ENCODE results near the gene OPCML. TPM values are rescaled to one million over a fixed set of nuclear protein-coding genes. Genes with fewer than 3 reads are reported as not detected.

The OPCML gene
- total RNA-seq, 1 experiment from 2014 or later: 0.13 TPM

- no peak for TF ChIP-seq EZH2 (IDR thresholded peaks at IDR 0.05; ENCODE audit: borderline replicate concordance, low read depth, low read length, poor library complexity, severe bottlenecking)
- peak; percentile 87 for TF ChIP-seq CTCF (conservative IDR thresholded peaks at IDR 0.05; ENCODE audit: low read depth, low read length)
- intact Hi-C loops (cut with micrococcal nuclease; ENCODE audit: unreplicated experiment): loop anchor here (1.0 to 5.0 kb wide), 2 partner anchors 688 to 701 kb away; no protein-coding TSS in a partner anchor
- H3K4me3 ChIP-seq (ENCODE audit: low read depth, low read length, poor library complexity, severe bottlenecking): no peak overlapping the region
- peaks cover 2% of the 10 kb centered on the region for H3K27me3 ChIP-seq (replicated peaks; ENCODE audit: insufficient read depth, low read depth, low read length, poor library complexity)
- H3K9me3 ChIP-seq (ENCODE audit: low read depth, low read length, poor library complexity, severe bottlenecking): no peaks in the 10 kb centered on the region
- H3K36me3 ChIP-seq (ENCODE audit: insufficient read depth, low read length, poor library complexity, severe bottlenecking): no peaks in the 10 kb centered on the region
- ChIA-PET POLR2A (ENCODE audit: low non-redundant PET) (interaction anchor here (0.6 kb wide), 1 partner anchor 16 kb away, joined by 3 read pairs; no protein-coding TSS in a partner anchor), CTCF (interaction anchor here (1.0 kb wide), 2 partner anchors 687 to 701 kb away, joined by 5 to 13 read pairs; no protein-coding TSS in a partner anchor)
- no TSS peak for BruUV-seq (replicated peaks)
- DNase-seq (ENCODE audit: low spot score): peak; percentile 62
- no peak overlapping the region for H3K27ac ChIP-seq (ENCODE audit: low read depth, low read length, poor library complexity, severe bottlenecking)
- H3K4me1 ChIP-seq (ENCODE audit: insufficient read depth, low read length, poor library complexity, severe bottlenecking): no peaks in the 10 kb centered on the region
Measured at GRCh38 chr11:133134314-133135173, 397.8 kb downstream of the OPCML start.

GRCh38 chr11:133133606-133134005 lies 398.7 kb downstream of the OPCML start:
- ChIA-PET CTCF (no interaction called here), POLR2A (ENCODE audit: low non-redundant PET) (no interaction called here)
- Histone ChIP-seq H3K27ac (ENCODE audit: low read depth, low read length, poor library complexity, severe bottlenecking) (no peak overlapping the region), H3K4me1 (ENCODE audit: insufficient read depth, low read length, poor library complexity, severe bottlenecking) (no peaks in the 10 kb centered on the region), H3K36me3 (ENCODE audit: insufficient read depth, low read length, poor library complexity, severe bottlenecking) (no peaks in the 10 kb centered on the region), H3K27me3 (replicated peaks; ENCODE audit: insufficient read depth, low read depth, low read length, poor library complexity) (peaks cover 5% of the 10 kb centered on the region), H3K4me3 (ENCODE audit: low read depth, low read length, poor library complexity, severe bottlenecking) (no peak overlapping the region), H3K9me3 (ENCODE audit: low read depth, low read length, poor library complexity, severe bottlenecking) (no peaks in the 10 kb centered on the region)
- BruUV-seq (replicated peaks): no TSS peak
- TF ChIP-seq CTCF (conservative IDR thresholded peaks at IDR 0.05; ENCODE audit: low read depth, low read length): no peak
- no peak for TF ChIP-seq EZH2 (IDR thresholded peaks at IDR 0.05; ENCODE audit: borderline replicate concordance, low read depth, low read length, poor library complexity, severe bottlenecking)
- intact Hi-C loops (cut with micrococcal nuclease; ENCODE audit: unreplicated experiment): loop anchor here (1.0 to 5.0 kb wide), 2 partner anchors 689 to 702 kb away; no protein-coding TSS in a partner anchor
- DNase-seq (ENCODE audit: low spot score): no peak

GRCh38 chr11:133133050-133133449 lies 399.3 kb downstream of the OPCML start:
- Histone ChIP-seq H3K36me3 (ENCODE audit: insufficient read depth, low read length, poor library complexity, severe bottlenecking) (no peaks in the 10 kb centered on the region), H3K4me3 (ENCODE audit: low read depth, low read length, poor library complexity, severe bottlenecking) (no peak overlapping the region), H3K27ac (ENCODE audit: low read depth, low read length, poor library complexity, severe bottlenecking) (no peak overlapping the region), H3K27me3 (replicated peaks; ENCODE audit: insufficient read depth, low read depth, low read length, poor library complexity) (peaks cover 5% of the 10 kb centered on the region), H3K9me3 (ENCODE audit: low read depth, low read length, poor library complexity, severe bottlenecking) (no peaks in the 10 kb centered on the region), H3K4me1 (ENCODE audit: insufficient read depth, low read length, poor library complexity, severe bottlenecking) (no peaks in the 10 kb centered on the region)
- ChIA-PET CTCF (no interaction called here), POLR2A (ENCODE audit: low non-redundant PET) (no interaction called here)
- intact Hi-C loops (cut with micrococcal nuclease; ENCODE audit: unreplicated experiment): loop anchor here (5.0 kb wide), 1 partner anchor 689 kb away; no protein-coding TSS in a partner anchor
- DNase-seq (ENCODE audit: low spot score): no peak
- BruUV-seq (replicated peaks): no TSS peak
- TF ChIP-seq CTCF (conservative IDR thresholded peaks at IDR 0.05; ENCODE audit: low read depth, low read length): no peak
- no peak for TF ChIP-seq EZH2 (IDR thresholded peaks at IDR 0.05; ENCODE audit: borderline replicate concordance, low read depth, low read length, poor library complexity, severe bottlenecking)

All from A673 (cell line).